ENCODE results near the gene ARPC1B. TPM values are rescaled to one million over a fixed set of nuclear protein-coding genes. Genes with fewer than 3 reads are reported as not detected.

The ARPC1B gene
- total and polyA plus RNA-seq, 9 of the 15 experiments (the other 6 are each of a cell fraction or from before 2014, with no cell fraction given) = 6.7 to 357 (median 211) TPM

- TF ChIP-seq, protein P1, sequence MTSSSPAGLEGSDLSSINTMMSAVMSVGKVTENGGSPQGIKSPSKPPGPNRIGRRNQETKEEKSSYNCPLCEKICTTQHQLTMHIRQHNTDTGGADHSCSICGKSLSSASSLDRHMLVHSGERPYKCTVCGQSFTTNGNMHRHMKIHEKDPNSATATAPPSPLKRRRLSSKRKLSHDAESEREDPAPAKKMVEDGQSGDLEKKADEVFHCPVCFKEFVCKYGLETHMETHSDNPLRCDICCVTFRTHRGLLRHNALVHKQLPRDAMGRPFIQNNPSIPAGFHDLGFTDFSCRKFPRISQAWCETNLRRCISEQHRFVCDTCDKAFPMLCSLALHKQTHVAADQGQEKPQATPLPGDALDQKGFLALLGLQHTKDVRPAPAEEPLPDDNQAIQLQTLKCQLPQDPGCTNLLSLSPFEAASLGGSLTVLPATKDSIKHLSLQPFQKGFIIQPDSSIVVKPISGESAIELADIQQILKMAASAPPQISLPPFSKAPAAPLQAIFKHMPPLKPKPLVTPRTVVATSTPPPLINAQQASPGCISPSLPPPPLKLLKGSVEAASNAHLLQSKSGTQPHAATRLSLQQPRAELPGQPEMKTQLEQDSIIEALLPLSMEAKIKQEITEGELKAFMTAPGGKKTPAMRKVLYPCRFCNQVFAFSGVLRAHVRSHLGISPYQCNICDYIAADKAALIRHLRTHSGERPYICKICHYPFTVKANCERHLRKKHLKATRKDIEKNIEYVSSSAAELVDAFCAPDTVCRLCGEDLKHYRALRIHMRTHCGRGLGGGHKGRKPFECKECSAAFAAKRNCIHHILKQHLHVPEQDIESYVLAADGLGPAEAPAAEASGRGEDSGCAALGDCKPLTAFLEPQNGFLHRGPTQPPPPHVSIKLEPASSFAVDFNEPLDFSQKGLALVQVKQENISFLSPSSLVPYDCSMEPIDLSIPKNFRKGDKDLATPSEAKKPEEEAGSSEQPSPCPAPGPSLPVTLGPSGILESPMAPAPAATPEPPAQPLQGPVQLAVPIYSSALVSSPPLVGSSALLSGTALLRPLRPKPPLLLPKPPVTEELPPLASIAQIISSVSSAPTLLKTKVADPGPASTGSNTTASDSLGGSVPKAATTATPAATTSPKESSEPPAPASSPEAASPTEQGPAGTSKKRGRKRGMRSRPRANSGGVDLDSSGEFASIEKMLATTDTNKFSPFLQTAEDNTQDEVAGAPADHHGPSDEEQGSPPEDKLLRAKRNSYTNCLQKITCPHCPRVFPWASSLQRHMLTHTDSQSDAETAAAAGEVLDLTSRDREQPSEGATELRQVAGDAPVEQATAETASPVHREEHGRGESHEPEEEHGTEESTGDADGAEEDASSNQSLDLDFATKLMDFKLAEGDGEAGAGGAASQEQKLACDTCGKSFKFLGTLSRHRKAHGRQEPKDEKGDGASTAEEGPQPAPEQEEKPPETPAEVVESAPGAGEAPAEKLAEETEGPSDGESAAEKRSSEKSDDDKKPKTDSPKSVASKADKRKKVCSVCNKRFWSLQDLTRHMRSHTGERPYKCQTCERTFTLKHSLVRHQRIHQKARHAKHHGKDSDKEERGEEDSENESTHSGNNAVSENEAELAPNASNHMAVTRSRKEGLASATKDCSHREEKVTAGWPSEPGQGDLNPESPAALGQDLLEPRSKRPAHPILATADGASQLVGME (CRISPR knock-in tag; IDR thresholded peaks at IDR 0.05) = no peak
- TF ChIP-seq MAZ (CRISPR knock-in tag; conservative IDR thresholded peaks at IDR 0.05 in 1 of 2, IDR thresholded peaks at IDR 0.05 in 1 of 2) (peak; percentile 96 to 97), HNRNPK (IDR thresholded peaks at IDR 0.05; ENCODE audit: low read depth, low read length, poor library complexity, severe bottlenecking) (peak; percentile 37), HIVEP1 (CRISPR knock-in tag; IDR thresholded peaks at IDR 0.05) (no peak), CREB3L1 (IDR thresholded peaks at IDR 0.05; ENCODE audit: borderline replicate concordance, low read depth) (peak; percentile 35; the same call in 1 of the 2 replicates), L3MBTL2 (IDR thresholded peaks at IDR 0.05) (no peak), KDM1A (IDR thresholded peaks at IDR 0.05) (peak in 1 of 2 experiments; percentile 35; a peak in 1 of 4 replicates), ERF (CRISPR knock-in tag; IDR thresholded peaks at IDR 0.05) (0 out of 2 replicates have a peak, but pooled peaks have one; percentile 37), CBX1 (IDR thresholded peaks at IDR 0.05; ENCODE audit: low read depth) (peak; percentile 83), CCAR2 (IDR thresholded peaks at IDR 0.05; ENCODE audit: low read depth, low read length) (no peak), CCNT2 (IDR thresholded peaks at IDR 0.05; ENCODE audit: borderline replicate concordance, extremely low read depth, insufficient read length, low read depth, low read length) (peak; percentile 34), ZNF76 (CRISPR knock-in tag; IDR thresholded peaks at IDR 0.05; ENCODE audit: borderline replicate concordance) (no peak), ETV5 (CRISPR knock-in tag; IDR thresholded peaks at IDR 0.05; ENCODE audit: low read depth) (peak; percentile 67), NRF1 (conservative IDR thresholded peaks at IDR 0.05 in 1 of 2, IDR thresholded peaks at IDR 0.05 in 1 of 2) (peak in 1 of 2 experiments; percentile 14; a peak in 1 of 4 replicates), SMAD2 (IDR thresholded peaks at IDR 0.05; ENCODE audit: low read depth, low read length) (no peak), NR2C2 (CRISPR knock-in tag; IDR thresholded peaks at IDR 0.05) (no peak), NR2C2 (tag; IDR thresholded peaks at IDR 0.05) (peak; percentile 1; the same call in 1 of the 2 replicates), ZNF3 (CRISPR knock-in tag; IDR thresholded peaks at IDR 0.05) (no peak)
- TF ChIP-seq, protein P2, sequence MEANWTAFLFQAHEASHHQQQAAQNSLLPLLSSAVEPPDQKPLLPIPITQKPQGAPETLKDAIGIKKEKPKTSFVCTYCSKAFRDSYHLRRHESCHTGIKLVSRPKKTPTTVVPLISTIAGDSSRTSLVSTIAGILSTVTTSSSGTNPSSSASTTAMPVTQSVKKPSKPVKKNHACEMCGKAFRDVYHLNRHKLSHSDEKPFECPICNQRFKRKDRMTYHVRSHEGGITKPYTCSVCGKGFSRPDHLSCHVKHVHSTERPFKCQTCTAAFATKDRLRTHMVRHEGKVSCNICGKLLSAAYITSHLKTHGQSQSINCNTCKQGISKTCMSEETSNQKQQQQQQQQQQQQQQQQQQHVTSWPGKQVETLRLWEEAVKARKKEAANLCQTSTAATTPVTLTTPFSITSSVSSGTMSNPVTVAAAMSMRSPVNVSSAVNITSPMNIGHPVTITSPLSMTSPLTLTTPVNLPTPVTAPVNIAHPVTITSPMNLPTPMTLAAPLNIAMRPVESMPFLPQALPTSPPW (CRISPR knock-in tag; IDR thresholded peaks at IDR 0.05) = peak; percentile 94
Observed at GRCh38 chr7:99375070-99375807, 709 bp downstream of the ARPC1B start (continued).

Measured in K562 (cell line).